Middle frontal gyrus (tissue), 1 donor: Measurements from ENCODE around the gene PGBD2.
"Not testable (repeated sequence)": the region's sequence is repeated elsewhere in the genome, so short reads cannot be mapped to it uniquely, and the experiment has no call there.

Source experiments
- DNase-seq: peaks from one replicate; pipeline ENCODE4 v3.0.0-alpha.2; 2015; ENCODE audit warnings: low spot score; ENCODE audit errors: extremely low spot score

Gene PGBD2

DNA sequence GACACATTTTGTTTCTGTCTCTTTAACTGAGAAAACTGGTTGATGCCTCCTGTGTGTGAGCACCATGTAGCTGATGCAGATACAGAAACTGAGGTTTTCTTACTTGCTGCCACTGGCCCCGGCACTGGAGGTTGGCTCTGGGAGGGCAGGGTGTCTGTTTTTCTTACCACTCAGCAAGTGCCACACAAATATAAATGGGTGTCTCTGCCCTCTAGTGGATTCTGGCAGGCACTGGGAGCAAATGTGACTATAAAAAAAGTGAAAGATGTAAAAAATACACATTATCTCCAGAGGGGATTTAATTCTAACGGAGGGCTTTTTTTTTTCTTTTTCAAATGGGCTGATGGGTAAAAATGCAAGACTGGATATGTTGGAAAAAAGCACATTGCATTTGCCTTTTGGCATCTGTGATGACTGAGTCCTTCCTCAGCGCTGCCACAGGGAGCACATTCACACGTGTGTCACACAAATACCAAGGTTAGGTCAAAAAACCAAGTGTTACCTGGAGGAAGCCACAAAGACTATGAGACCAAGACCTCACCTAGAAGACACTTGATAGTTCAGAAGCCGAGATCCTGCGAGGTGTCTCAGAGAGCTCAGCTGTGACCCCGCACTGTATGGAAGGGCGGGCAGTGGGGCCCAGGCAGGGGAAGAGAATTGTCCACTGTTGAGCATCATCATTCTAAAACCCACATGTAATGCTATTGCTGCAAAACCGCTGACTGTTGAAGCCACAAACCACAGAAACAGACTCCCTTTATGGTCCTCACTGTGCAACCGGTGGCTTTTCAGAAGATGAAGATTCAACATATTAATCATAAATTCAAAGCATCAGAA is 18.9 kb downstream of the PGBD2 start:
- peak; percentile 57 for DNase-seq

DNA sequence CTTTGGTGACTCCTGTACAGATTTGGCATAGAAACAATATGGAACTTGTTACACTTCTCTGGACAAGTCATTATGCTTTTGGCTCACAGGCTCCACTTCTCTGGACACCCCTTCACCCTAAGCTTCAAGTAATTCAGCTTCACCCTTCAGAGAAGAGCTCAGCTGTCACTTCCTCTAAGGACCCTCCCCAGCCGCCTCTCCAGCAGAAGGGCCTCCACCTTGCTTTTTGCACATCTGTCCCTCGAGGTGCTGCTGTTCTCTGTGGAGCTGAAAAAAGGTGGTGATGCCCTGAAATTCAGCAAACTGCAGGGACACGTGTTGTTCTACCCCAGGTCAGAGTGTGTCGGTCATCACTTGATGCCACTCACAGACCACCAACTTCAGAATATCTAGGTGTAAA is 19.8 kb downstream of the PGBD2 start:
- DNase-seq, result not testable (repeated sequence)

DNA sequence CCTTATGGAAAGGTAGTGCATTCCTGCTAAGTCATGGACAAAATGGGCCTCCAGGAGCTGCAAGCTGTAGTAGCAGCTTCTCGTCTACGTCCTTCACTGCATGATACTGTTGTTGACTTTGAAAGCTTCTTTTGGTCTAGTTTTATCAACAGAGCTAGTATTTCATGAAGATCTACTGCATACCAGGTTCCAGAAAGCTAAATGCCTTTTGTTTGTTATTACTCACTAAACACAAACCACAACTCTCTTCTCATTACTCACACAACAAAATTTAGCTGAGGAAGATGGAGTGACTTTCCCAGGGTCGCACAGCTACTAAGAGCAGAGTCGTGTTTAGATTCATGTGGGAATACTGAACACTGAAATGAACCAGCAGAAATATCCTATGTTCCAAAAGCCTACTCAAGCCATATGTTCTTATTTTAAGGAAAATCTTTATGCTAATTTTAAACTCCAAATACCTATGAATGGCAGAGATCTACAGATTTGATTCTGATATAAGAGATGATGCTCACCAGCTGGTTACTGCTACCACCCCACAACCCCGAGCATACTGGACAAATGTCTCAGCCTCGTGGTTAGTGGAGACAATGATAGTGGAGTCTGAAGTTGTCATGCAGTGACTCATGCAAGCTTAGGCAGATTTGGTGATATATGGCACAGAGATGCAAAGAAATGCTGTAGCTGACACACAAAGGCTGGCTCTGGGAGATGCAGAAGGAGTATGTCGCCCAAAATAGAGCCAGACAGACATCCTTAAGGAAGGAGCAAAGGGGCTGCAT is 20.6 kb downstream of the PGBD2 start:
- no peak for DNase-seq

DNA sequence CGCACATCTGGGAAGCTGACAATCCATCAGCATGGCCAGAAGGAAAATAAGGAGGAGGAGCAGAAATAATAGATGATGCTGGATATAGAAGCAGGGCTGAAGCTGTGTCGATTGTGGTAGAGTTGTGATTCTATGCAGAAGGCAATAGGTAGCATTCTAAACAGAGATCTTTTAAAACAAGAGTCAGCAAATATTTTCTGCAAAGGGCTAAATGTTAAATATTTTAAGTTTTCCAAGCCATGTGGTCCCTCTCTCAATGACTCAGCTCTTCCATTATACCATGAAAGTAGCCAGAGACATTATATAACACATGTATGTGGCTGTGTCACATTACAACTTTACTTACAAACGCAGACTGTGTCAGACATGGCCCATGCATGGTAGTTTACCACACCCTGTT is 21.2 kb downstream of the PGBD2 start:
- DNase-seq, result not testable (repeated sequence)

DNA sequence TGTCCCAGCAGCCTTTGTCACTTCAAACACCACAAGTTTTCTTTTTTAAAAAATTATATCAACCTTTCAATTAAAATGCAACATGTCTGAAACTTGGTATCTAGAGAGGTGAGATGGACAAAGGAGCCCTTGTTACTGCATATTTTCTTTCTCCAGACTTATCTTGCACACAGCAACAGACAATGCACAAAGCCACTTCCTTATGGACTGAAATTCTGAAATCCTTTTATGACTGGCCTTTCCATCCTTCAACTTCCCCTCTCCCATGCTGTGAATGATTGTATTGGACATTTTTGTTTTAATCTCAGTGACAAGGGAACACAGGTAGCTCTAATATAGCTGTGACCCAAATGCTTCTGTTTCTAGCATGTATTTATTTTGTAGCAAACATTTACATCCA is 22.1 kb downstream of the PGBD2 start:
- DNase-seq, result not testable (repeated sequence)

DNA sequence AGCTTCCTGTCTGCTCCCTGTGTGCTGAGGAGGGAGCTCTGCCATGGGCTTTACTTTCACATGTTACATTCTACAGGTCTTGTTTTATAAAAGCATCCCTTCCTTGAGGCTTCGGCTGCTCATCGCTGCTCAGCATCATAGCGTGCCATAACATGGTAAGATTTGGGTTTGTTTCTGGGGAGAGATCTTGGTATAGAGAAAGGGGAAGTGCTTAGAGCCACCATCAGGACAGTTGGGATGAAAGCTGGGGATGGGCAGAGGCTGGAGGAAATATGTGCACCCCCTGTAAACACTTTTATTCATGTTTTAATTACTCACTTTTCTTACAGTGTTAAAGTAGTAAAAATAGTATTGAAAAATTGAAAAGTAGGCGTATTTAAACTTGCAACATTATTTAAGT is 24.0 kb downstream of the PGBD2 start:
- not testable (repeated sequence) for DNase-seq

DNA sequence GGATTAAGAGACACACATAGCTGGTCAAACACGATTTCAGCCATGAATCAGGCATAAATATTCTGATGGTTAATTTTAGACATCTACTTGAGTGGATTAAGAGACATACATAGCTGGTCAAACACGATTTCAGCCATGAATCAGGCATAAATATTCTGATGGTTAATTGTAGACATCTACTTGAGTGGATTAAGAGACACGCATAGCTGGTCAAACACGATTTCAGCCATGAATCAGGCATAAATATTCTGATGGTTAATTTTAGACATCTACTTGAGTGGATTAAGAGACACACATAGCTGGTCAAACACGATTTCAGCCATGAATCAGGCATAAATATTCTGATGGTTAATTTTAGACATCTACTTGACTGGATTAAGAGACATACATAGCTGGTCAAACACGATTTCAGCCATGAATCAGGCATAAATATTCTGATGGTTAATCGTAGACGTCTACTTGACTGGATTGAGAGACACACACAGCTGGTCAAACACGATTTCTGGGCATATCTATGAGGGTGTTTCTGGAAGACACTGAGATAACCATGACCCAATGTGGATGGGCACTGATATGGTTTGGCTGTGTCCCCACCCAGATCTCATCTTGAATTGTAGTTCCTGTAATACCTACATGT is 32.3 kb downstream of the PGBD2 start:
- DNase-seq, result not testable (repeated sequence)

DNA sequence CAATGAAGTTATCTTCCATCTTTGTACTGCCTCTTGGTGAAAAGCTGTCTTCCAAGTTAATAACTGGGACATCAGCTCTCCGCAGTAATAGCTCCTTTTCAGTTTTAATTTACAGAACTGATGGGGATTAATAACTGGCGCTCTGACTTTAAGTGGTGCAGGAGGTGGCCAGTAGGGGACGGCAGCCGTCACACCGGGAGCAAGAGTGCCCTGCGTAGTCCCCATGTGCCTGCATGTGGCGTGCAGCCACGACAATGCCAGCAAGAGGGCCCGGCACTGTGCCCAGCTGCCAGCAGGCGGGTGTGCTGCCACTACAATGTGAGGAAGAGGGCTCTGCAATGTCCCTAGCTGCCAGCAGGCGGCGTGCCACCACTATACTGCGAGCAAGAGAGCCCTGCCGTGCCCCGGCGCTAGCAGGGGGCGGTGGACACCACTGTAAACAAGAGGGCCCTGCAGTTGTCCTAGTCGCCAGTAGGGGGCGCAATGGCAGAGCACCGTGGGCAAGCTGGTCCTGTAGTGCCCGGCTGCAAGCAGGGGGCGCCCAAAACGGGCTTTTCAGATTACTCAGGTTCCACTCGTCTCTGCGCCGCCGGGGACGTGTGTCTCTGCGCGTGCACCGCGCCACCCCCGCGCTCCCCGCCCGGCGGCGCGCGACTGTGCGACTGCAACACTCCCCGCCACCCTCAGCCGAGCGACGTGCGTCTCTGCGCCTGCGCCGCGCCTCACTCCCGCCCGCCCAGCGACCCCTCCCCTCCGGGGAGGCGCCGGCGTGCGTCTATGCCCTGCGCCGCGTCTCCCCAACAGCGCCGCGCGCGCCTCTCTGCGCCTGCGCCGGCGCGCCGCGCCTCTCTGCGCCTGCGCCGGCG is 38.3 kb downstream of the PGBD2 start:
- not testable (repeated sequence) for DNase-seq

DNA sequence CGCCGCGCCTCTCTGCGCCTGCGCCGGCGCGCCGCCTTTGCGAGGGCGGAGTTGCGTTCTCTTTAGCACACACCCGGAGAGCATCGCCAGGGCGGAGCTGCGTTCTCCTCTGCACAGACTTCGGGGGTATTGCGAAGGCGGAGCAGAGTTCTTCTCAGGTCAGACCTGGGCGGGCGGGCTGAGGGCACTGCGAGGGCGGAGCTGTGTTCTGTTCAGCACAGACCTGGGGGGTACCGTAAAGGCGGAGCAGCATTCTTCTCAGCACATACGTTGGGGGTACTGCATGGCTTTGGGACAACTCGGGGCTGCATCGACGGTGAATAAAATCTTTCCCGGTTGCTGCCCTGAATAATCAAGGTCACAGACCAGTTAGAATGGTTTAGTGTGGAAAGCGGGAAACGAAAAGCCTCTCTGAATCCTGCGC is 39.0 kb downstream of the PGBD2 start:
- DNase-seq, result not testable (repeated sequence)

DNA sequence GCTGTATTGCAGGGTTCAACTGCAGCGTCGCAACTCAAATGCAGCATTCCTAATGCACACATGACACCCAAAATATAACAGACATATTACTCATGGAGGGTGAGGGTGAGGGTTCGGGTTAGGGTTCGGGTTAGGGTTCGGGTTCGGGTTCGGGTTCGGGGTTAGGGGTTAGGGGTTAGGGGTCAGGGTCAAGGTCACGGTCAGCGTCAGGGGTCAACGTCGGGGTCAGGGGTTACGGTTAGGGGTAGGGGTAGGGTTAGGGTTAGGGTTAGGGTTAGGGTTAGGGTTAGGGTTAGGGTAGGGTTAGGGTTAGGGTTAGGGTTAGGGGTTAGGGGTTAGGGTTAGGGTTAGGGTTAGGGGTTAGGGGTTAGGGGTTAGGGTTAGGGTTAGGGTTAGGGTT is 39.4 kb downstream of the PGBD2 start:
- DNase-seq, result not testable (repeated sequence)

DNA sequence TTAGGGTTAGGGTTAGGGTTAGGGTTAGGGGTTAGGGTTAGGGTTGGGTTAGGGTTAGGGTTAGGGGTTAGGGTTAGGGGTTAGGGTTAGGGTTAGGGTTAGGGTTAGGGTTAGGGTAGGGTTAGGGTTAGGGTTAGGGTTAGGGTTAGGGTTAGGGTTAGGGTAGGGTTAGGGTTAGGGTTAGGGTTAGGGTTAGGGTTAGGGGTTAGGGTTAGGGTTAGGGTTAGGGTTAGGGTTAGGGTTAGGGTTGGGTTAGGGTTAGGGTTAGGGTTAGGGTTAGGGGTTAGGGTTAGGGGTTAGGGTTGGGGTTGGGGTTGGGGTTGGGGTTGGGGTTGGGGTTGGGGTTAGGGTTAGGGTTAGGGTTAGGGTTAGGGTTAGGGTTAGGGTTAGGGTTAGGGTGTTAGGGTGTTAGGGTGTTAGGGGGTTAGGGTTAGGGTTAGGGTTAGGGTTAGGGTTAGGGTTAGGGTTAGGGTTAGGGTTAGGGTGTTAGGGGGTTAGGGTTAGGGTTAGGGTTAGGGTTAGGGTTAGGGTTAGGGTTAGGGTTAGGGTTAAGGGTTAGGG is 39.9 kb downstream of the PGBD2 start:
- DNase-seq, result not testable (repeated sequence)
